Measurements from ENCODE around the gene HELZ.

DNA sequence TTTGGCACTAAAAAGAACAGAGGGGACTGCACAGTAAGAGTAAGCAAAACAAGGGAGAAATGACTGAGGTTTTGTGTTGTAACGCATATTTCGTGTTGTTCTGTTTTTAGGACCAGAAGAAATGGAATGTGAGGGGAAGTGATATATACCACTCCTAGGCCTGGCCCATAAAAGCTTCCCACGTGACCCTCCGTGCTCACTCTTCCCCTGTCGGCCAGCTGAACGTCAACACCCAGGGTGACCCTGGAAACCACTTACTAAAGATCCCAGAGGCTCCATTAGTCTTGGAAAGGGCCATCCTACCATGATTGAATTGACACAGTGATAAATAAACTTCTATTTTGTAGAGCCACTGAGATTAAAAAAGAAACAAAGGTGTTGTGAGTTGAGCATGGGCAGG is 79.8 kb downstream of the HELZ start:
- TF ChIP-seq POLR2A (IDR thresholded peaks at IDR 0.05) (no peak), CTCF (IDR thresholded peaks at IDR 0.05) (no peak)

Data from prostate gland (tissue), 2 donors.